ENCODE measurements around the gene RBM47. TPM values are rescaled to one million over a fixed set of nuclear protein-coding genes. Genes with fewer than 3 reads are reported as not detected.

The RBM47 gene
- total and polyA plus RNA-seq, 3 donors from 2014 or later, result 17.8 to 95.1 (median 51.7) TPM

GRCh38 chr4:40461879-40462278 lies 167.8 kb downstream of the RBM47 start:
- TF ChIP-seq POLR2A (IDR thresholded peaks at IDR 0.05) (no peak), CTCF (IDR thresholded peaks at IDR 0.05) (no peak)
- Histone ChIP-seq H3K27me3 (no peaks in the 10 kb centered on the region), H3K36me3 (ENCODE audit: low read depth, missing control alignments) (no peaks in the 10 kb centered on the region), H3K4me1 (no peaks in the 10 kb centered on the region), H3K27ac (no peak overlapping the region), H3K9me3 (no peaks in the 10 kb centered on the region), H3K4me3 (no peak overlapping the region)
- intact Hi-C loops (cut with DNase I; ENCODE audit: low total_unique reads), result no loop called here
- WGBS, 2 donors, result 71 to 81% methylated on average over 7 of the region's 7 CpGs
- no peak for DNase-seq

- no peaks in the 10 kb centered on the region for H3K9me3 ChIP-seq
- no peaks in the 10 kb centered on the region for H3K36me3 ChIP-seq (ENCODE audit: low read depth, missing control alignments)
- TF ChIP-seq CTCF (IDR thresholded peaks at IDR 0.05), result no peak
- no peak for TF ChIP-seq POLR2A (IDR thresholded peaks at IDR 0.05)
- no peak overlapping the region for H3K27ac ChIP-seq
- no peak for DNase-seq
- intact Hi-C loops (cut with DNase I; ENCODE audit: low total_unique reads), result no loop called here
- no peak overlapping the region for H3K4me3 ChIP-seq
- H3K4me1 ChIP-seq, result no peaks in the 10 kb centered on the region
- no peaks in the 10 kb centered on the region for H3K27me3 ChIP-seq
- WGBS, 2 donors, result 94 to 96% methylated on average over 4 of the region's 4 CpGs
These were observed 168.6 kb downstream of the RBM47 start for GRCh38 chr4:40461062-40461461.

DNA sequence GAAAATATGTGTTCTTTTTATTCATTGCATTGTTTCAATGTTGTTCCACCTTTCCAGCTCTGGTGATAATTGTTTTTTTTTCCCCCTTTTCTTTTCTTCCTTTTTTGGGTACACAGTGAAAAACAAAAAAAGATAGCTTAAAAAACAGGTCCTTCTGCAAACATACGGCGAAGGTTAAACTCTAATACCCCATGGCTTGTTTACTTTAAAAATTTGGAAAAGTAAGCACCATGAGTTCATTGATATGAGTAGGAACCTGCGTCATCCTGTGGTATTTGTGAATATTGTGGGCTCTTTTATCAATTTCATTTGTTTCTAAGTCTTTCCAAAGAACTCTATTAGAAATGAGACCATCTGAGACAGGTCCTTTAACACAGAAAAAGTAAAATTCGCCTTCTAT lies 171.0 kb downstream of the RBM47 start:
- DNase-seq, result no peak
- no peaks in the 10 kb centered on the region for H3K9me3 ChIP-seq
- H3K36me3 ChIP-seq (ENCODE audit: low read depth, missing control alignments), result no peaks in the 10 kb centered on the region
- no peak overlapping the region for H3K4me3 ChIP-seq
- no peak overlapping the region for H3K27ac ChIP-seq
- H3K27me3 ChIP-seq, result no peaks in the 10 kb centered on the region
- 81 to 84% methylated on average over 4 of the region's 4 CpGs for WGBS, 2 donors
- intact Hi-C loops (cut with DNase I; ENCODE audit: low total_unique reads), result no loop called here
- no peaks in the 10 kb centered on the region for H3K4me1 ChIP-seq
- TF ChIP-seq CTCF (IDR thresholded peaks at IDR 0.05) (no peak), POLR2A (IDR thresholded peaks at IDR 0.05) (no peak)

DNA sequence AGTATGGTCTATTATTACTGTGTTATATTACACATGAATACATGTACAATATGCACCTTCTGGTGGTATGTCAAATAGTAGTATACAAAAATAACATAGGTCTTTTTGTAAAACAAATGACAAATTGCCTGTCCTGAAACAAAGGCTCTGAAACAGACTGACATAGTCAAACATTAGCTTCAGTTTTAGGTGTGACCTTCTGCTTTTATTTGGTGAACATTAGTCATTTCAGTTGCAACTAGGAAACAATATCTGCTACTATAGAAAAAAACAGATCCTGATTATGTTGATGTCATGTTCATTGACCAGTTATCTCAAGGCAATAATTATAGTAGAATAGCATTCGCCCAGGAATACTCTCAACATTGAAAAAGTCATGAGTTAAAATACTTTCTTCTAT lies 171.6 kb downstream of the RBM47 start:
- intact Hi-C loops (cut with DNase I; ENCODE audit: low total_unique reads), result no loop called here
- H3K9me3 ChIP-seq, result no peaks in the 10 kb centered on the region

More for the DNA sequence above, 171.6 kb downstream of the RBM47 start:
- H3K4me1 ChIP-seq, result no peaks in the 10 kb centered on the region
- 84 to 85% methylated on average over 1 of the region's 1 CpG for WGBS, 2 donors
- no peaks in the 10 kb centered on the region for H3K27me3 ChIP-seq
- no peak for DNase-seq
- TF ChIP-seq POLR2A (IDR thresholded peaks at IDR 0.05) (no peak), CTCF (IDR thresholded peaks at IDR 0.05) (no peak)
- H3K27ac ChIP-seq, result no peak overlapping the region
- H3K36me3 ChIP-seq (ENCODE audit: low read depth, missing control alignments), result no peaks in the 10 kb centered on the region
- H3K4me3 ChIP-seq, result no peak overlapping the region
